ENCODE measurements around the gene HOXA10.
A peak's percentile ranks its signal among the peaks of the same experiment; 100 is the strongest.

The HOXA10 gene

DNA sequence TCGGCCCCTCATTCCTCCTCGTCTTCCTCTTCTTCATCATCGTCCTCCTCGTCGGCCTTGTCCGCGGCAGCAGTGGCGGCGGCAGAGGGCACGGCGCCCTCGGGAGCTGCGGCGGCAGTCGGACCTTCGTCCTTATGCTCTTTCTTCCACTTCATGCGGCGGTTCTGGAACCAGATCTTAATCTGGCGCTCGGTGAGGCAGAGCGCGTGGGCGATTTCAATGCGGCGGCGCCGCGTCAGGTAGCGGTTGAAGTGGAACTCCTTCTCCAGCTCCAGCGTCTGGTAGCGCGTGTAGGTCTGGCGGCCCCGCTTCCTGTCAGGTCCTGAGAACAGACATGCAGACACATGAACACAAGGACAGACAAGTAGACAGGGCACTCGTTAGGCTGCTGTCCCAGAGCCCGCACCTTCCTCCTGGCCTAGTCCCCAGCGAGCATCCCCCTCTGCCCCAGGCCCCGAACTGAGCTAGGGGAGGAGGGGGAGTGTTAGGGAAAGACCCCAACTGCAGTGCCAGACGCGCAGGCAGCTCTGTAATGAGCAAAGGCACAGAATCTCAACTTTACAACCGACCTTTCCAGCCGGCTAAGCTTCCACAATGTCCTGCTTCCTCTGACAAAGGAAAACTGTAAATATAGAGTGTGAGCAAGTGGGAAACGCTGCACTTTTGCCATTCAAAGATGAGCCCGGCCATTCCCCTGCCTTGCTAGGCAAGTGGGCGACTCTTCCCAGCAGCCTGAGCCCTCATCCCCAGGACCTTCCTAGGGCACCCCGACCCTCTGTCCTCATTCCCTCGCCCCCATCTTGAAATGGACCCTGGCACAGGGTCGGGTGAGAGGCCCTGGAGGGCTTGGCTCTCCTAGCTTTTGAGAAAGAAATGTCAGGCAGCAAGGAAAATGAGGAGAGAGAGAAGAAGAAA is 19.0 kb downstream of the HOXA10 start:
- DNase-seq: no peak

DNA sequence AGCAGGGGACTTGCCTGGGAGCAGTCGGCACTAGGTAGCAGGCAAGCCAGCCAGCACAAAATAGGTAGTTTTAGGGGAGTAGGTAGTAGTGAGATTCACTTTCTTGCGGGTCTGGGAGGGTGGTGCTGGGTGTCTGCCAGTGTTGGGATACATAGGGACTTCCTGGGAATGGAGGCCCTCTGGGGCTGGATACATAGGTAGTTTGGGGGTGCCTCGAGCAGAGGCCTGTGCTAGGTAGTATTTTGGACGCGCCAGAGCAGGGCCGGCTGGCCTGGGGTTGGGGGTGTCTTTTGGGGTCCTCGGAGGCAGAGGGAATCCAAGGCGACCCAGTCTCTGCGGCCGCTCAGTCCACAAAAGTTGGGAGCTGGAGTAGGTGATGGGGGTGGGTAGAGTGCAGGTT is 19.8 kb downstream of the HOXA10 start:
- no peak for DNase-seq

DNA sequence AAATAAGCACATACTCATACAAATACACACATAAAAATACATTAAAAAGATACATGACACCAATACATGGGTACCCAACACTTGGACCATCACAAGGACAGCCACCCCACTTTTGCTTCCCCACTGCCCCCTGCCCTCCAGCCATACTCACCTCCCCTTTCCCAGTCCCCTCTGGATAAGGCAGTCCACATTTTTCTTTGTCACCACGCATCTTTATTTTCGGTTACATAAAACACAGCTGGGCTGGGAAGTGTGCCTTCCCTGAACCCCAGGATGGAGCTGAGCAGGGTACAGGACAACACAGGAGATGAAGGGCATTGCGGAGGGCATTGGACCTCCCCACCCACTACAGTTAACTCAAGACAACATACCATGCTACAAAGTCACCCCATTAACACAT is 20.6 kb downstream of the HOXA10 start:
- DNase-seq: no peak

DNA sequence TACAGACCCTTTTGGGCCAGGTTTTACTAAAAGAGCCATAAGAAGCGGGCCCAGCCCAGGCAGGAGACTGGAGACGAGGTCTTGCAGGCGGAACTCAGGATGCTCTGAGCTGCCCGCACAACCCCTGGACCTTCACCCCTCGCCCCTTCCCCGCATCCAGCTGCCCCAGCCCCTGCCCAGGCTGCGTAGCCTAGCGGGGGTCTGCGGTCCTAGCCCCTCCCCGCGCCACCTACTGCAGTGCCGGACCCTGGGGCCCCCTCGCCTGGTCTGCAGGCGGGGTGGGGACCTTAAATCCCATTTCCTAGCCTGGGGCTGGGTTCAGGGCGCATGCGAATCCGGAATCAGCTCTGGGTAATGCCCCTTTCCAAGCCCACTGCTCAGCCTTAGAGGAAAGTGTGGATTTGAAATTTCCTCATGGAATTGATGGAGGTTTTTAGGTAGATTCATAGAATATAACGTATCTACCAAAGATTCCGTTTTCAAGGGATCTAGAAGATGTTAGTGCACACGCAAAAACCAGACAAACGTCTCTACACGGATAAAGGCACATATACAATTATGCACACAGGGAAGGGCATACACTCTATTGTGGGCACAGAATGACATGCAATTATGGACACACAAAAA is 21.2 kb downstream of the HOXA10 start:
- DNase-seq: no peak

DNA sequence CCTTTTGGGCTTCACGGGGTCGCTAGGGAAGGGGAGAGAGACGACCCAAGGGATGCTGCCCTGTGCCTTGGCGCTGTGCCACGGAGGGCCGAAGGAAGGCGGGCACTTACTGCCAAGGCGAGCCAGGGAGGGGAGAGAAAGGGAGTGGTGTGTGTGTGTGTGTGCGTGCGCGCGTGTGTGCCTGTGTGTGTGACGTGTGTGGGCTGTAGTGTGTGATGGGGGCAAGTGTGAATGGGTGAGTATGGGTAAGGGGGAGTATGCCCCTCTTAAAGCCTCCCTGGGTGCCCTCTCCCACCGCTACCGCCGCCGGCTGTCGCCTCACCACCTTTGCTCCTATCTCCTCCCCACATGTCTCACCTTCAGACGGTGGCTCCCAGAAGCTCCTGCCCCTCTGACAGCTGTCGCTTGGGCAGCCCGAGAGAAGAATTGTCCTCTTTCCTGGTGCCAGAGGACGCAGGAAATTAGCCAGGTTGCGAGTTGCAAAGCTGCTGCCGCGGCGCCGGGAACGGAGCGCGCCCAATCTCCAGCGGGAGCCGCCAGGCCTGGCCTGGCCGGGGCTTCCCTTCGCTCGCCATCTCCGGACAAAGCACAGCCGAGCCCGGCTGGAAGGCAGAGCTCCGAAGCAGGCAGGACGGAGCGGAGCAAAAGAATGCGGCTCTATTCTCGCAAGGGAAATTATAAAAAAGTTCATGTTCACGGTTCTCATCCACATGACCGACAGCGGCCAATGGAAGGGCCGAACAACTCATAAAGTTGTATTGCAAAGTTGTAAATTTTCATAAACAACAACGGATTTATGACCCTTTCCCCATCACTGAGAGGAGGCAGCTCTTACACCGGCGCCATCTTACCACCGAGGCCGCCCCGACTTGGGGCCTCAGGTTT is 21.9 kb downstream of the HOXA10 start, which contains the start of gene HOXA3:
HOXA3 (minus strand) TSS at position 653 of the 885 bp plus-strand sequence. CDS start 41,943 bp downstream, outside the sequence.
- peak in 1 of 2 experiments; percentile 33 for DNase-seq

DNA sequence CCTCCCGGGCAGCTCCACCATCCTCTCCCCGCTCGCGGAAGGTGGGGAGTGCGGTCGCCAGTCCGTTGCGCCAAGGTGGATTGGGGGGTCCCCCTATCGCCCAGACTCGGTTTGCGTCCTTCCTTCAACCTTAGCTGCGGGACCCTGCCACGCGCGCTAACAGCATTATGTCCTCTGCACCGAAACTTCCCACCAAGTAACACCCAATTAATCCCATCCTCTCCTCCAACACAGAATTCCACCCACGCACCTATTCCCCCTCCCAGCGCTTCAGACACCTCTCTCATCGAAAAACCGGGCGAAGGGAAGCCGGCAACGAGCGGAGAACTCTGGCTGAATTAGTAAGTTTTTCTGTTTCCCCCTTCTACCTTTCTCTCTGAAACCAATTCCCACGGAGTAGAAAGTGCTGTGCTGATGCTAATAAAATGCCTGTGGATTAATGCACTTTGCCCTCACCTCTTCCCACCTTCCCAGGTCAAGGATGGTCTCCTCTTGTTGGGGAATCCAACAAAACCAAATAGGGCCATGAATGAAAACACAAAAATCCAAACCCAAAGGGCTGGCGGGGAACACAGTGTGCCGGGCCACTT is 22.7 kb downstream of the HOXA10 start:
- DNase-seq: no peak

DNA sequence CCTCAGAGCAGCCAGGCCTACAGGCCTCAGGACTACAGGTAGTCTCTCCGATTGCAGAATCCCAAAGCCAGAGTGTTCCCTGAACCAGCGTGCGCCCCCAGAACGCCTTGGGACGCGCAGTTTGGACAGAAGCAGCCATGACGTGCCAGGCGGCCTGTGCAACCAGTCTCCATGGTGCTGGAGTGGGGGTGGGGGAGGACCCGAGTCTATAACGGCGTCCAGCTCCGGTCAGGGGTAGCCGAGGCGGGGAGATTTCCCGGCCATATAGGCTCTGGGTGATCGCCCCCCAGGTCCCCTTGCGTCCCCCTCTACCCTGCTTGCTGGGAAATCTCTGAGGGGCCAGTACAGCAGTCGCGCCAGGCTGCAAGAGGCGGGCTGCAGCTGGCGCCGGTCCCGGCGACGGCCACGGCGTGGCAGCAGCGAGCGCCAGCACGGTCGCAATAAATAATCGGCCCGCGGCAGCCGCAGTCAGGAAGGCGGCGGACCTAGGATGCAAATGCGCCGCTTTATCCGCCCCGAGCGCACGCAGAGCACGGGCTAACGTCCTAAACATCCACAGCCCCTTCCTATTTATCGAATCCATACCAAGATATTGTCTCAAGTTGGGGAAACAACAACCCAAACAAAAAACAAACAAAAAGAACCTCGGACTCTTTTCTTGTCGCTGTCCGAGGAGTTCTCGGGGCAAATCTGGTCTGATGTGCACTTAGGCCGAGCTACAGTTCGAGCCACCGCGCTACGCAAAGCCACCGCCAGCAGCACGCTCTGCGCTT is 23.4 kb downstream of the HOXA10 start:
- DNase-seq: peak in 1 of 2 experiments; percentile 65

DNA sequence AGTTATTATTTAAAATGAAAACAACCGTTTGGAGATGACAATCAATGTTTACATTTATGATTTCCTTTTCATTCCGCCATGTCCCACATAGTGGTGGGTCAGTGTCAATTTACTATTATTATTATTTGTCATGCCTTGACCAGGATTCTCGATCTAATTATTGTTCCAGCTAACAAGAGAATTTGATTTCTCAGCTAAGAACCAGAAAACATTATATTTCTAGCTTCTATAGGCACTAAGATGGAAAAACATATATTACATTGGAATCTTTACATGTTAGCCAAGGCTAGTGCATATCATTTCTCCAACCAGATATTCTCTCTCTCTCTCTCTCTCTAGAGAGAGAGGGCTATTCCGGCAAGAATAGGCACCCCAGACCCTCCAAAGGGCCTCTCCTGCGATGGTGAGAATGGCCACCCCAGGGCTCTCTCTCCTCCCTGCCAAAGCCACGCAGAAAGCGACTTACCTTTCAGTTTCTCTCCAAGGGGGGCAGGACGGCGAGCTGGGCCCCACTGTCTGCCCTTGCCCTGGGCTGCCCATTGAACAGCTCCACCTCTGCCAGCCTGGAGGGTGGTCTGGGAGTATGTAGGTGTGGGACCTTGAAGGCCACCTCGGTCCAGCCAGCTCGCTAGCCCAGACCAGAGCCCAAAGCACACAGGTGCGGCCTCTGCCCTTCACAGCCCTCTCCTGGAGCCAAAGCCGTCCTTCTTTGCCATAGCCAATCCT is 24.1 kb downstream of the HOXA10 start:
- peak in 1 of 2 experiments; percentile 42 for DNase-seq

DNA sequence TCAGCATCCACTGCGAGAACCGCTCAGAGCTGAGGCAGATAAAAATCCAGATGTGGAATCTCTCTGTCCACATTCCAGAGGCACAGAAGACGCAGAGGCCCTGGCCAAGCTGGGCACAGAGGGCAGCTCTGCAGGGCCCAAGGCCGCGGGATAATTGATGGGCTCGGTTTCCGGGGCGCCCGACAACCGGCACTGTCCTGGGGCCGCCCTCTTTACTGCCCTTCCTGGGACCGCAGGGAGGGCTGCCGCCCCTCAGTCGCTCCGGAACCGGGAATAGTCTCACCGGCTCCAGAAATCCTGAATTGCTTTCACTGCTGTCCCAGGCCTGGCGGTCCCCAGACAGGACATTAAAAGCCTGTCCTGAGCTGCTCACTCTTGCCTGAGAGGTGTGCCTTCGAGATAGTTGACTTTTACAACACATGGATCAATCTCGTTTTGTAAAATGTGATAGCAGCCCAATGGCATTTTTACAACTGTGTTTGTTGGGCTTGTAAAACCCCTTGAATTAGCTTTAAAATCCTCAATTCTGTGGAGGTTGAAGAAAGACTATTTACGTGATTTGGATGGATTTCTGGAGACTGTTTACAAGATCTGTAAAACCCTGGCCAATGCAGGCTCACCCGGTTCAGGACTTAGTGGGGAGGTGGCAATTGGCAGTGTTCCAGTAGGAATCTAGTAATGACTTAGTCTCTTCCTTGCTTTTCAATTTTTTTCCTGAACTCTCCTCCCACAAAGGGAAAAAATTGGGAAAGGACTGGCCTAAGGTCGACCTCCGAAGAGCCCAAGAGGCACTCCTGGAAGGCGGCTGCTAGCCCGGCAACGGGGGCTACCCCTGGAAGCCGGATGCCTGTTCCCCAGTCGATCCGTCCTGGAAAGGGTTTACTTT is 25.1 kb downstream of the HOXA10 start:
- DNase-seq: peak in 1 of 2 experiments; percentile 41

DNA sequence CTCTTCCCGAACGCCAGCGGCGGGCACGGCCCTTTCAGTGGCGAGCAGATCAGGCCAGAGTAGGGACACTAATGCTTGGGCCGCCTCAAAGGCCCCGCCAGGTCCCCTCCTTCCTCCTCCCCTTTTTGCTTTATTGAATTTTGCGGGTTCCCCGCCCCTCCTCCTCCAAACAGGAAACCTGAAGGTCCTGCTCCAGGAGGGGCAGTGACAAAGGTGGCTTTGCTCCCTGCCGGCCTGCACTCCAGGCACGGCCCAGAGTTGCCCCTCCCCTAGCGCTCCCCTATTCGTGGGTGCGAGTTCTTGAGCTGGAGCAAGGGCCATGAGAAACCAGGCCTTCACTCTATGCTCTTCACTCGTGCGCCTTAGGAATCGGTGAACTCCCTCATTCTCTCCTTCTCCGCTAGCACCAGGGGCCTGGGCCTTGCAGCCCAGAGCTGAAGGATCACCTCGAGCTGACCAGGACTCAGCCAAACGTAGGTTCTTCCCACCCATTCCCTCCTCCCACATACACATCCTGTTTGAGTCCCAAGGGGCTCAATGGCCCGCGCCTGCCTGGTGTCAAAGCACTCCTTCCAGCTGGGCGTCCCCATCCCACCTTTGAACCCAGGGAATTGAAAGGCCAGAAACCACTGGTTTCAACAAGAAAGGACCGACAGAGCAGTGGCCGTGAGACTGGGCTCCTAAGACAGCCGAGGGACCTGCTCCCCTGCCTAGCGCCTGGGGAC is 25.9 kb downstream of the HOXA10 start:
- DNase-seq: peak in 1 of 2 experiments; percentile 14

DNA sequence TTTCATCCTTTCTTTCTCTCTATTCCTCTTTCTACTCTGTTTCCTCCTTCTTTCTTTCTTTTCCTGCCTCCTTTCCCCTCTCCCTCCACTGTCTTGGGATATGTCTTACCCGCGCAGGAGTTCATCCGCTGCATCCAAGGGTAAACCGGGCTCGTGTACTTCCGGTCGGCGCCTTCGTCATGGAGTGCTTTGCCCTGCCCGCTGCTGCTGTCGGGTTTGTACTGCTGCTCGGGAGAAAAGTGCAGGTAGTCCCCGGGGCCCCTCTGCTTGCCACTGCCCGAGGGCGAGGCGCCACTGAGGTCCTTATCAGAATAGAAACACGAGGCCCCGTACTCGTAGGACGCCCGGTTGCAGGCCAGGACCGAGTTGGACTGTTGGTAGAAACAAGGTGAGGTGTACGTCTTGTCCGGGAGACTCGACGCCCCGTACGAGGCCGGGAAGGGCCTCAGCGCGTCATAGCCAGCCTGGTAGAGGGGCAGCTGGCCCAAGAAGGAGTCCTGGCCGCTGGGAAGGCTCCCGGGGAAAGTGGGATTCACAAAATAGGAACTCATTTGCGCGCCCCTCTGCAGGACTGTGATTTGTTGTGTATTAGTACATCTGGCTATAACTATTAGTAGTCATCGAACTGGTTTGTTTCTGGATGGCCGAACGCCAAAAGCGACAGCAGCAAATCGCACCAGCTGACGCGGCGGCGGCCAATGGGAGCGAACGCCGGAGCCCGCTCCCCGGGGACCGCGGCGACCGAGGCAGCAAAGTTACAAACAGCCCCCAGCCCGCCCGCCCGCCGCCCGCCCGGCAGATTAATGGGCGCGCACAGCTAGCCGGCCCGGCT is 26.7 kb downstream of the HOXA10 start, which contains the start of gene HOXA6:
HOXA6 (minus strand) TSS at position 576 of the 832 bp plus-strand sequence; CDS start at position 551, 25 bp downstream.
- peak in 1 of 2 experiments; percentile 23 for DNase-seq

DNA sequence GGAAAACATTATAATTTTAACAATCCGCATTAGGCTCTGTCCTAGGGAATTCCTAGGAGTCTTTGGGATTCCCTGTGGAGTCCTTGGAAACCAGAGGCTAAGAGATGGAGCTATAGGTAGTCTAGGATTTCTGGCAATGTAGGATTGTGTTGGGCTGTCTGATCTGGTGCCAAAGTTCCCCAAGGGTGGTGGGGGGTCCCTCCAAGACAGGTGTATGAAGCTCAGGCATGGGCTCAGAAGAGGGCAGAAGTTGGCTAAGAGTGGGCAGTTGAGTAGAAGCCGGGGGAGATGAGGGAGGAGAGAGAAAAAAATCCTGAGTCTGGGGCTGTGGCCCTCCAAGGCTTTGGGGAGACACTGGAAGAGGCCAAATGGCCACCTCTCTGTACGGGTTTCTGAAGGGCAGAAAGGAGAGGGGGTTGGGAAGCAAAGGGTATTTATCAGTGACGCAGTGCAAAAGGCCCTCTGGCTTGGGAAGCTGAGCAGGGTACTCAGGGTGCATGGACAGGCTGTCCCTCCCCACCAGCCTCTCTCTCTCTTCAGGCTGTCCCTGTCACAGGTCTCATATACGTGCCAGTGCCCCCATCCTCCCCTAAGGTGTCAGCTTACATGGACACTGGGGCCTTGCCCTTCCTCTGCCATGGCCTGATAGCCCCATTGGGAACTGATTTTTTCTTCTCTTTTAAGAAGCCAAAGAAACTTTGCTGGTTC is 27.5 kb downstream of the HOXA10 start:
- no peak for DNase-seq

DNA sequence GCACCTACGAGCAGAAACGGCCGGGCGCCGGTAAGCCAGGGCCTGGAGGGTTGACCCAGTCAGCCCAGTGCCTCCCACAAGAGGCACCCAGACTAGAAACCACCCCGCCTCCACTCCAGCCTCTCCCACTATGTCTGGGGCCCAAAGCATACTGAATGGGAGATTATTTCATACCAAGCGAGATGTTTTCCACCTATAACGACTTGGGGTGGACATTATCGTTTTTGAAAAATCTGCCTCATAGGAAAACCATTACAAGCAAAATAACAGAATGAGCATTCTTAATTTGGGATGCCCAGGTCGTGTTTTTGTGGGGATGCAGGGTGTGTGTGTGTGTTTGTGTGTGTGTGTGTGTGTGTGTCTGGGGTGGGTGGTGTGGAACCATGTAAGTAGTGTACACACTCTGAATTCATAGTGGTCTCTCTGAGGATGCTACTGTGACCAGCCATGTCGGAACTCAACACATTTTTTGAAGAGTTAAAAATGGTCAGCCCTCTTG is 28.2 kb downstream of the HOXA10 start:
- DNase-seq: no peak

DNA sequence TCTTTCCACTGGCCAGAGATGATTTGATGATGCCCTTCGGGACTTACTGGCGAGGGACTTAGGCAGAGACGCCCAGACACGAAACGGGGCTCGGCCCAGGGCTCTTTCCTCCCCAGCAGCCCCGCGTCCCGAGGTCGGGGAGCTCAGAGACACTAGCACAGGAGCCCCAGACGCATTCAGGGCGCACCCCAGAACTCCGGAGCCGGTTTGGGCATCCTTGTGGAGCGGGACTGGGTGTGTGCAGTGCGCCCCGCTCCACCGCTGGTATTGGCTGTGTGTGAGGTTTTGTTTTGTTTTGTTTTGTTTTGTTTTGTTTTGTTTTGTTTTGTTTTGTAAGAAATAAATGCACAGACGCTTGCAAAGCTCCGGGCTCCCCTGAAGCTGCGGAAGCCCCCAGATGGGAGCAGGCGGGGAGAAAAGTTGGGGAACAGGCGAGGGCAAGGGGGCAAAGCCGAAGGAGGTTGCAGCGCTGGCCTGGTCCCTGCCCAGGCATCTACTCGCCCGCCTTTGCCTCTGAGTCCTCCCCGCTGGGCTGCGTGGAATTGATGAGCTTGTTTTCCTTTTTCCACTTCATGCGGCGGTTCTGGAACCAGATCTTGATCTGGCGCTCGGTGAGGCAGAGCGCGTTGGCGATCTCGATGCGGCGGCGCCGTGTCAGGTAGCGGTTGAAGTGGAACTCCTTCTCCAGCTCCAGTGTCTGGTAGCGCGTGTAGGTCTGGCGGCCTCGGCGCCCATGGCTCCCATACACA is 28.8 kb downstream of the HOXA10 start:
- no peak for DNase-seq

DNA sequence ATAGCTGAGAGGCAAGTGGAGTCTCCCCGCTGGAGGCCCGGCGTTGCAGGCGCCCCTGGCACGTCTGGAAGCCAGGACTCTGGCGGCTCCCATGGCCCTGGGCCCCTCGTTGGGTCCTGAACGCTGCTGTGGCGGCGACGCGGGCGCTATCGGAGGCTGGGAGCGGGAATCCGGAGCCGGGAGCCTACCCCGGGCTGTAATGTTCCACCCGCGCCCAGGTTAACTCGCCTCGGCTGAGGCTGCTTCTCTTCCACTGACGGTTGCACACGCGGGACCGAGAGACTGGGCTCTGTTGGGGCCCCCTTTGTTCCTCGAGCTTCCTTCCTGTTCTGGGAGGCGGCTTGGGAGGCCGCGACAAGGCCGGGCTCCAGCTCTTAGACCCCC is 29.3 kb downstream of the HOXA10 start:
- no peak for DNase-seq

DNA sequence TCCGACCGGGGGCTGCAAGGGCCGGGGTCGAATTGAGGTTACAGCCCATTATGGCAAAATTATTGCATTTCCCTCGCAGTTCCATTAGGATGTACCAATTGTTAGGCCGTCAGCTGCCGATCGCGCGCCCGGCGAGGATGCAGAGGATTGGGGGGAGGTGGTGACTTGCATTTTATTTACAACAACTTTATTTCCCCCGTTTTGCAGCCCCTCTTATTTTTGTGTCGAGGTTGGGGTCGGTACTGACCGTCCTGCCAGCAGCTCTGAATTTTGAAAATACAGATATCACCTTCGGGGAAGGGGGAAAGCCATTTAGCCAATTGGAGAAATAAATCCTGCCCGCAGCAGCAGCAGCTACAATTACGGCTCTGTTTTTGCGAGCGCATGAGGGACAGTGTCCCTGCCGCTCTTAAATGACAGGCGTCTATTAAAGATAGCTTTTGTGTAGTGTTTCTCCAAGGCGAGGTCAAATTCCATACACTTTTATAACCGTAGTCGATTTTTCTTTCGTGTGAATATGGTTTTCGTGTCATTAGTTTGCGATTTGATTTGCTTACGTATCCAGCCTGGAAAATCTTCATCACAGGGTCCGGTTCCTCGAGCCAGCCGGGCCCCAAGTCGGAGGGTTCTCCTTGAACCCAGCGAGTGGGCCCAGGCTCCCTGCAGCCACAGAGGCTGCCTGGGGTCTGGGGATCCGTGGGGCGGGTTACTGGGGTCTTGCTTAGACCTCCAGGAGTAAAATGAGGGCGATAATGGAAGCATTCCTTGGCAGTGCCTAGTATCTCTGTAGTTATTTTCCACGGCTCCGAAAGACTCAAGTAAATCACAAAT is 30.0 kb downstream of the HOXA10 start:
- no peak for DNase-seq
